Brain microvascular endothelial cell (primary cell): ENCODE data around the gene MAST2.
A peak's percentile ranks its signal among the peaks of the same experiment; 100 is the strongest.

Experiments used
- DNase-seq: peaks from one replicate; pipeline ENCODE4 v3.0.0-alpha.2; 2020
- H3K27ac ChIP-seq: fragments of 250-450 bp; sonication (Bioruptor Pico); 2 replicates; pipeline ENCODE4 v1.5.1; 2020; ENCODE audit warnings: mild to moderate bottlenecking, moderate library complexity
- H3K27me3 ChIP-seq: fragments of 250-450 bp; sonication (Bioruptor Pico); replicated peaks from 2 replicates; pipeline ENCODE4 v1.5.1; 2020; ENCODE audit warnings: mild to moderate bottlenecking
- H3K36me3 ChIP-seq: fragments of 250-450 bp; sonication (Bioruptor Pico); replicated peaks from 2 replicates; pipeline ENCODE4 v1.5.1; 2020; ENCODE audit warnings: mild to moderate bottlenecking
- H3K4me3 ChIP-seq: 2 replicates; pipeline ENCODE4 v1.5.1; 2011; ENCODE audit warnings: low read depth, mild to moderate bottlenecking, control low read depth, low read length, moderate library complexity
- CTCF ChIP-seq: IDR thresholded peaks from 2 replicates; pipeline ENCODE4 v1.5.1; 2011; ENCODE audit warnings: low read depth, mild to moderate bottlenecking, moderate library complexity, low read length, control low read depth, inconsistent platforms; ENCODE audit errors: missing control alignments
- in situ Hi-C: cut with HindIII; loops from 2 replicates; pipeline ENCODE4 v1.10.0; 2017; ENCODE audit warnings: low sequenced_read_pairs, low pct_ligation_motif_present

MAST2 gene

GRCh38 chr1:45803299-45803780, at the start of gene MAST2:
Gene MAST2 (plus strand): TSS chr1:45803612. CDS start chr1:45803896, 284 bp downstream.
- DNase-seq: peak; percentile 84
- H3K4me3 ChIP-seq: peak within 1 kb of the TSS; percentile 75
- H3K36me3 ChIP-seq: no peaks in the 10 kb centered on the region
- in situ Hi-C loops: no loop called here
- TF ChIP-seq CTCF: no peak
- no peaks in the 10 kb centered on the region for H3K27me3 ChIP-seq
- peak within 1 kb of the TSS; percentile 91 for H3K27ac ChIP-seq

- Histone ChIP-seq H3K4me3 (no peak overlapping the region), H3K27me3 (no peaks in the 10 kb centered on the region), H3K27ac (no peak overlapping the region), H3K36me3 (no peaks in the 10 kb centered on the region)
- no peak for DNase-seq
- in situ Hi-C loops: no loop called here
- no peak for TF ChIP-seq CTCF
Observed at GRCh38 chr1:45755697-45756096, 47.7 kb upstream of the MAST2 start.

GRCh38 chr1:45762291-45762690, 41.1 kb upstream of the MAST2 start:
- DNase-seq: no peak
- no peak for TF ChIP-seq CTCF
- H3K27me3 ChIP-seq: no peaks in the 10 kb centered on the region
- in situ Hi-C loops: no loop called here
- no peak overlapping the region for H3K4me3 ChIP-seq
- H3K27ac ChIP-seq: no peak overlapping the region
- H3K36me3 ChIP-seq: no peaks in the 10 kb centered on the region

- no peaks in the 10 kb centered on the region for H3K36me3 ChIP-seq
- in situ Hi-C loops: no loop called here
- no peak for TF ChIP-seq CTCF
- no peak for DNase-seq
- no peak overlapping the region for H3K27ac ChIP-seq
- H3K27me3 ChIP-seq: no peaks in the 10 kb centered on the region
- no peak overlapping the region for H3K4me3 ChIP-seq
Observed at GRCh38 chr1:45765999-45766792, 37.2 kb upstream of the MAST2 start.

- no peaks in the 10 kb centered on the region for H3K27me3 ChIP-seq
- TF ChIP-seq CTCF: no peak
- DNase-seq: peak; percentile 24
- no peaks in the 10 kb centered on the region for H3K36me3 ChIP-seq
- no peak overlapping the region for H3K4me3 ChIP-seq
- H3K27ac ChIP-seq: peak overlapping the region; percentile 4
- in situ Hi-C loops: no loop called here
Observed at GRCh38 chr1:45767035-45767434, 36.4 kb upstream of the MAST2 start.
